Panc1 (cell line): ENCODE results near the gene MATN1.

Source experiments
- CTCF ChIP-seq: fragments of 450-650 bp; IDR thresholded peaks from 2 replicates; pipeline ENCODE4 v1.5.1; 2017; ENCODE audit warnings: mild to moderate bottlenecking
- POLR2AphosphoS5 ChIP-seq: IDR thresholded peaks from 2 replicates; pipeline ENCODE4 v1.6.1; 2012; ENCODE audit warnings: mild to moderate bottlenecking, low read depth, low read length, moderate library complexity
- SIN3A ChIP-seq: IDR thresholded peaks from 2 replicates; pipeline ENCODE4 v1.6.1; 2012; ENCODE audit warnings: low read depth, mild to moderate bottlenecking, low read length, moderate library complexity, borderline replicate concordance; ENCODE audit not compliant: insufficient read depth
- TCF7L2 ChIP-seq: IDR thresholded peaks from 2 replicates; pipeline ENCODE4 v1.6.1; 2011; ENCODE audit warnings: mild to moderate bottlenecking, low read depth, low read length, inconsistent platforms
- TF ChIP-seq, protein P1 (sequence below), 2 experiments: IDR thresholded peaks; 2 replicates each; pipeline ENCODE4 v1.6.1; 2011 to 2012; ENCODE audit warnings: low read depth in 2 of 2, control low read depth in 1 of 2, low read length in 1 of 2, mild to moderate bottlenecking in 1 of 2, moderate library complexity in 1 of 2; ENCODE audit not compliant: insufficient read depth in 1 of 2

DNA sequence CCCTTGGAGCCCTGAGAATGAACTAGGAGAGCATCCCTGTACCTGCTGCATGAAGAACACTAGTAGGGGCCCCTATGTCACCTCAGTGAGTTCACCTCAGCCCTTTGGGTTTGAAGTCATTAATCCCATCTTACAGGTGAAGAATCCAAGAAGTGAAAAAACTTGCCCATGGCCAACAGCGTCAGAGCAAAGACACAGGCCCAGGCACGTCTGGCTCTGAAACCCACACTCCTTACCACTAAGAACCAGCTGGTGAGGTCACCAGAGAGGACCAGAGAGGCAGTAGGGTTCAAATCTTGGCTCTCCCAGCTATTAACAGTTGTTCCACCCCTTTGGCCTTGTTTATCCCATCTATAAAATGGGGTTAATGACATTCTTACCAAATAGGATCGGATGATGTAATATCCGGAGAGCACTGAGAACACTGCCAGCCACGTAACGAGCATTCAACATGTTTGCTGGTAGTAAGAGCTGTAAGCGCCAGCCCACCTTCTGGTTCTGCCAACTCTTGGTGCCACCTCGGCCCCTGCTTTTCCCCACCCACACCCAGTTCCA is 8.8 kb downstream of the MATN1 start:
- TF ChIP-seq CTCF (no peak), POLR2AphosphoS5 (no peak), SIN3A (no peak), TCF7L2 (no peak)
- TF ChIP-seq, protein P1, sequence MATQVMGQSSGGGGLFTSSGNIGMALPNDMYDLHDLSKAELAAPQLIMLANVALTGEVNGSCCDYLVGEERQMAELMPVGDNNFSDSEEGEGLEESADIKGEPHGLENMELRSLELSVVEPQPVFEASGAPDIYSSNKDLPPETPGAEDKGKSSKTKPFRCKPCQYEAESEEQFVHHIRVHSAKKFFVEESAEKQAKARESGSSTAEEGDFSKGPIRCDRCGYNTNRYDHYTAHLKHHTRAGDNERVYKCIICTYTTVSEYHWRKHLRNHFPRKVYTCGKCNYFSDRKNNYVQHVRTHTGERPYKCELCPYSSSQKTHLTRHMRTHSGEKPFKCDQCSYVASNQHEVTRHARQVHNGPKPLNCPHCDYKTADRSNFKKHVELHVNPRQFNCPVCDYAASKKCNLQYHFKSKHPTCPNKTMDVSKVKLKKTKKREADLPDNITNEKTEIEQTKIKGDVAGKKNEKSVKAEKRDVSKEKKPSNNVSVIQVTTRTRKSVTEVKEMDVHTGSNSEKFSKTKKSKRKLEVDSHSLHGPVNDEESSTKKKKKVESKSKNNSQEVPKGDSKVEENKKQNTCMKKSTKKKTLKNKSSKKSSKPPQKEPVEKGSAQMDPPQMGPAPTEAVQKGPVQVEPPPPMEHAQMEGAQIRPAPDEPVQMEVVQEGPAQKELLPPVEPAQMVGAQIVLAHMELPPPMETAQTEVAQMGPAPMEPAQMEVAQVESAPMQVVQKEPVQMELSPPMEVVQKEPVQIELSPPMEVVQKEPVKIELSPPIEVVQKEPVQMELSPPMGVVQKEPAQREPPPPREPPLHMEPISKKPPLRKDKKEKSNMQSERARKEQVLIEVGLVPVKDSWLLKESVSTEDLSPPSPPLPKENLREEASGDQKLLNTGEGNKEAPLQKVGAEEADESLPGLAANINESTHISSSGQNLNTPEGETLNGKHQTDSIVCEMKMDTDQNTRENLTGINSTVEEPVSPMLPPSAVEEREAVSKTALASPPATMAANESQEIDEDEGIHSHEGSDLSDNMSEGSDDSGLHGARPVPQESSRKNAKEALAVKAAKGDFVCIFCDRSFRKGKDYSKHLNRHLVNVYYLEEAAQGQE (IDR thresholded peaks at IDR 0.05; ENCODE audit: insufficient read depth in 1 of 2, low read depth in 2 of 2, low read length in 1 of 2): no peak
